ACHN (cell line): ENCODE results near the gene GMDS.
A peak's percentile ranks its signal among the peaks of the same experiment; 100 is the strongest.

Experiments used
- DNase-seq: peaks from one replicate; pipeline ENCODE4 v3.0.0-alpha.2; 2015
- in situ Hi-C: cut with HindIII; loops from 2 replicates; pipeline ENCODE4 v1.10.0; 2017; ENCODE audit warnings: low sequenced_read_pairs, low pct_ligation_motif_present, low pct_unique_long_range_greater_than_20kb

GMDS gene

DNA sequence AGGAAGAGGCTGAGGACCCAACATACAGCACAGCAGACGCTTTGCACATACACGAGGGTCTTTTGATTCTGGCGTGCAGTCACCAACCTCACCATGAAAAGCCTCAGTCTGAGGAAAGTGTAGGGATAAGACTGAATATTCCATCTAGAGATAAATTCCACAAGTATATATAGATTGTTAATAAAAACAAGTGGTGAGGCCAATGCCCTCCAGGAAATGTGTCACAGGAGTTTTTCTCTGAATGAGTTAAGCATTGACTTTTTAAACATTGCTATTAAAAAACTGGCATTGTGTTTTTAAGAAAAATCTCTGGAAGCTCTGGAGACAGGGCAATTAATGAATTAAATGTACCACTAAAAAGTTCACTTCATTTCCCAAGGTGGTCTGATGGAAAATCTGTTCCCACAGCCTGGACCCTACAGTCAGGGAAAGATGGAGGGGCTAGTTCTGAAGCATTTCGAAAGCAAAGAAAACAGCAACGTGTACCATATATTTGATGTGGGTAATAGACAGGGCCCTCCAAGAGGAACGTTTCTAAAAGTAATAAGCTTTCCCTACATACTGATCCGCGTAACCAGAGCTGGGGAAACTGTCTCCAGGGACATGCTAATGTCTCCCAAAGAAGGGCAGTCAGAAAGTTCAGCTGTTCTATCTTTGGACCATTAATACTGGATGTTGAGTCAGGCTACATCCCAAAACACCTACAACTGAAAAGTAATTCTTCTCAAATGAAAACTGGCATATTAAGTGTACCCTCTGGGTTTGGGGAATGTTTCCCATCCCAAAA, 334.6 kb downstream of the GMDS start:
- in situ Hi-C loops, result no loop called here
- DNase-seq, result no peak

- no peak for DNase-seq
- in situ Hi-C loops, result no loop called here
Observed at GRCh38 chr6:1908784-1909183, 336.6 kb downstream of the GMDS start.

- in situ Hi-C loops, result no loop called here
- DNase-seq, result no peak
Observed at GRCh38 chr6:1906609-1907008, 338.8 kb downstream of the GMDS start.

GRCh38 chr6:1906014-1906413, 339.4 kb downstream of the GMDS start:
- DNase-seq, result no peak
- in situ Hi-C loops, result no loop called here

DNA sequence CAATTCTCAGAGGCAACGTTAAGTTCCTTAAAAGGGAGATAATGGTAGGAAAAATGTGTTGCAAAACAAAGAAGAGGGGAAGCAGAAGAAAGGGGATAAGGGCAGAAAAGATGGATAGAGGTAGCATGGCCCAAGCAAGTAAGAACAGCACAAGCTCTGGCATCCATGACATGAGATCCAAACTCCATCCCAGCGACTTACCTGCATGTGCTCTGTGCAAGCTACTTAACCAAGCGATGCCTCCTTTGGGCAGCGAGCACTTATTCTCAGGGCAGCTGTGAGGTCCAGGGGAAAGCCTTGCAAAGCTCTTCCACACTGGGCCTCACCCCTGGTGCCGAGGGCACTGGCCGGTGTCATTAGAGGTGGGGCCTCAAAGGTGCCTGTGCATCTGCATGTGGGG, 340.5 kb downstream of the GMDS start:
- in situ Hi-C loops, result no loop called here
- DNase-seq, result no peak

DNA sequence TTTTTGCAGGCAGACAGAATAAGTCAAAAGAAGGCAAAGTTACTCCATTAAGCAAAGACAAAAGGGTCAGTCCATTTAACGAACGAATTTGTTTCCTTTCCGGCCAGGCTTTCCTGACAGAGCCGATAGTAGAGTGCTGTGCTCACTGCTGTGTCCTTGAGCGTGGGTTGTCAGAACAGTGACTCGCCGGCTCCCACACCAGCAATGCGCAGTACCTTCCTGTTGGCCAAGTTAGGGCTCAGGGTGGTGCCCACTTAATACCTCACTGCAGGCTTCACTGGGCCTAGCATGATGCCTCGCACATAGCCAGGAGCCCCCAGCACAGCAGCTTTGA, 341.0 kb downstream of the GMDS start:
- DNase-seq, result no peak
- in situ Hi-C loops, result no loop called here

GRCh38 chr6:1903780-1904465, 341.5 kb downstream of the GMDS start:
- no peak for DNase-seq
- in situ Hi-C loops, result no loop called here

GRCh38 chr6:1901556-1901955, 343.8 kb downstream of the GMDS start:
- in situ Hi-C loops, result no loop called here
- no peak for DNase-seq

GRCh38 chr6:1896897-1897296, 348.5 kb downstream of the GMDS start:
- in situ Hi-C loops, result no loop called here
- no peak for DNase-seq

DNA sequence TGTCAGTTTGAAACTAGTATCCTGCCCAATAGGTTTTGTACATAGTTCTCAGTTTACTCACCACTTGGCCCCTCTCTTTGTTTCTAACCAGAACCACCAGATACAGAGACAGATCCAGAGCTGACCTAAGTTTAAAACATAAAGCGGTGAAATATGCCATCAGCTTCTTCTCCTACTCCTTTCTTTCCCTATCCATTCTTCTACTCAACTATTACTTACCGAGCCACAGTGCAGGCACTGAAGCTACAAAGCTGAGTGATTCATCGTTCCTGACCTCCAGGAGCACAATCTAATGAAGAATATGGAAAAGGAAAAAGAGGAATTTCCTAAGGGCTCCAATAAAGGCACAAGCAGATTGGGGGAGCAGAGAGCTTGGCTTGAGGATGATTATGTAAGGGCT, 349.7 kb downstream of the GMDS start:
- no peak for DNase-seq
- in situ Hi-C loops, result no loop called here

DNA sequence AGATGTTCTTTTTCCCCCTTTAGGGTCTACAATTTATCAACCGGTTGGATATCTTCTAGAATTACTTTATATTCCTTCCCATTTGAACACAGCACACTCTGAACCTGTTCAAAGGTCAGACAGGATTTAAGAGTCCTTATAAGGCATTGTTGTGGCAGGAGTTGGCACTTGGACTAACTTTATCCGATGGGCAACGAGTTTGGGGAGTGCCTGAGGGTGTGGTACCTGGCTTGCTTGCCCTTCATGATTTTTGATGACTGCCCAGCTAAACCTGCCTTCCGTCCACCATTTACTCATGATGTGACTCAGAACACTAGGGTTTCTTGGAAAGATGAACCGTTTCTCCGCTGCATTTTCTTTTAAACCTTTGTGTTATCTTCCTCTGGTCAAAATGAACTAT, 350.5 kb downstream of the GMDS start:
- no peak for DNase-seq
- in situ Hi-C loops, result no loop called here

DNA sequence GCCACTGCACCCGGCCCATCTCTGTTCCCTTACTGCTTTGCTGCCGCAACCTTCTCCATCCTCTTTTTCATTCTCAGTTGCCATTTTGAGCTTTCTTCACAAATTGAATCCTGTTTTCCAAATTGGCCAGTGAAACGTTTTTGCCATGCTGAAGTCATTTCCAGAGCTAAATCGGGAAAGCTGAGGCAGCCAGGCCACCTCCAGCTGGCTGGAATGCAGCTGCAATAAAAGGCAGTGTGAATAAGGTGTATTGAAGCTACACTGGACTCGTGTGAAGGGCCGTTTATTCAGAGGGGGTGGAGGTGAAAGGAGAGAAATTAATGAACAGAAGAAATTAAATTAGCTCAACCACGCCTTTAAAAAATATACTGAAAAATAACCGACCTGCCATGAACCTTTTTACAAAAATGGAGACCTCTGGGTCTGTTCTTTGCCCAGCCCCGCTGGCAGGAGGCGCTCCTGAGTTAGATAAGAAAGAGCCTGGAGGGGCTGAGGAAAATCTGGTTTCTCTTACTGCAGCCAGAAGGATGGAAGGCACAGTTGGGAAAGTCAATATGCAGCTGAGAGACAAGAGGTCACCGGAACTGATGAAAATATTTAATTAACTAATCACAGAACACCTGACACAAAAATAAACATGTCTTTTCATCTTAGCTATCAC, 351.8 kb downstream of the GMDS start:
- DNase-seq, result peak; percentile 12
- in situ Hi-C loops, result no loop called here

GRCh38 chr6:1892716-1893115, 352.7 kb downstream of the GMDS start:
- in situ Hi-C loops, result no loop called here
- DNase-seq, result no peak

DNA sequence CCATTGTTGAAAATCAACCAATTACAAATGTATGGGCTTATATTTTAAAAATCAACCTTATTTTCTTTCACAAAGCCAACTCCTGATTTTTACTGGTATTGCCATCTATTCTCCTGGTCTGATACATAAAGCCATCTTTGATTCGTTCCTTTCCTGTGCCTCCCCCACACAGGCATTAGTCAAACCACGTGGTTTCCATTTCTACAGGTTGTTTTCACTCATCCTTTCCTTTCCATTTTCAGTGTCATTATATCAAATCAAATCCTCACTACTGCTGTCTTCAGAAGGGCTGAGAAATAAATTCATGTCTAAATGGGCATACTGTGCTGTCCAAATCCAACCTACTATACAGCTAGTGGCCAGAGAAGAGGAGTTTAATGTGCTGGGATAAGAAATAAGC, 354.4 kb downstream of the GMDS start:
- in situ Hi-C loops, result no loop called here
- DNase-seq, result no peak

- DNase-seq, result no peak
- in situ Hi-C loops, result no loop called here
Observed at GRCh38 chr6:1890071-1890470, 355.3 kb downstream of the GMDS start.

DNA sequence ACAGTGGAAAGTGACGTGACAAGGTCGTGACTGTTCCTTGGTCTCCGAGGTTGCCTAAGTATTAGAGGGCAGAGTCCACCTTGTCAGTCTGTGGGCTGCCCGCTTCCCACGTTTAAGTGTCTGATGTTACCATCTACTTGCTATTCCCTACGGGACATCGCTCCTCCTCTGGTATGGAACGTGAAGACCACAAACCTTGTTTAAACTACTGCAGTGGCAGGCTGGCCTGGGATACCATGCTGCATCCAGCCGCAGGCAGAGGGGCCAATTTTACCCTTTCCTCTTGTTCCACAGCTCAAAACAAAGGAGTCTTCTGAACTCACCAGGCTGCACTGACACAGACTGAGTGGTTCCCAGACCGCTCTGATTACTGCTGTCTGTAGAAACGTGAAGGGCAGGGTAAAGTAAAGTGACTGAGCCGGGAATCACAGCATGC, 359.8 kb downstream of the GMDS start:
- no peak for DNase-seq
- in situ Hi-C loops, result no loop called here

DNA sequence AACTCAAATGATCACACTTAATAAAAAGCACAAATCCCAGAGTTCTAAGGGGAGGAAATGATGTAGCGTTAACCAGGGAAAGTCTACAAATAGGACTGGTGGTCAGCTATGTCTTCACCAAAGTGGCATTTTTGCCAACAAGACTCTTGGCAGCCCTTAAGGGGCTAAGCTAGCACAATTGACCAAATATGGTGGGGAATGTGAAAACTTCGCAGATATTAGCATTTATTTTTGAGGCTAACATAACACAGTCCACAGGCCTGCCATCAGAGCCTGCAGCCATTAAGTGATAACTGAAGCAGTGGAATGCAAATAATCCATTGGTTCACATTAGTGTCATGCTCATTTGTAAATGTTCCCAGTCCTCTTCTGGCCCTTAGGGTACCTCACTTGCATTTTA, 361.1 kb downstream of the GMDS start:
- in situ Hi-C loops, result no loop called here
- no peak for DNase-seq

- DNase-seq, result no peak
Observed at GRCh38 chr6:1878330-1878729, 367.1 kb downstream of the GMDS start.

GRCh38 chr6:1873781-1874180, 371.6 kb downstream of the GMDS start:
- no peak for DNase-seq
- in situ Hi-C loops, result no loop called here

More at GRCh38 chr6:1878330-1878729, 367.1 kb downstream of the GMDS start:
- in situ Hi-C loops, result no loop called here

GRCh38 chr6:1872649-1873131, 372.7 kb downstream of the GMDS start:
- no peak for DNase-seq
- in situ Hi-C loops, result no loop called here
